Measurements from ENCODE around the gene F2RL3.

The F2RL3 gene

DNA sequence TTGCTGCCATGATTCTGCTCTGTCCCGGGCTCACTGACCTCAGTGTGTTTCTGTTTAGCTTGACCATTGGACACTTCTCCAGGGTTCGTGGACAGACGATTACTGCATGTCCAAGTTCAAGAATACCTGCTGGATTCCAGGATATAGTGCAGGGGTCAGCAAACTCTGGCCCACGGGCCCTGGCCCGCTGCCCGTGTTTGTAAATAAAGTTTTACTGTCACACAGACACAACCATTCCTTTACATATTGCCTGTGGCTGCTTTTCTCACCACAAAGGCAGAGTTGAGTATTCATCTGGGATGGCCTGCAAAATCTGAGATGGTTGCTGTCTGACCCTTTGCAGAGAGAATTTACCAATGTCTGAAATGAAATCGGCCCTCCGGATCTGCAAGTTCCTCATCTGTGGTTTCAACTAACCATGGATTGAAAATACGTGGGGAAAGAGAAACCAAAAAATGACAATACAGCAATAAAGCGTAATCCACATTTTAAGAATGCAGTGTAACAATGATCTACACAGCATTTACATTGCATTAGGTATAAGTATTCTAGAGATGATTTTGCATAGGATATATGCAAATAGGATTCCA is 25.9 kb upstream of the F2RL3 start:
- no peak for DNase-seq (ENCODE audit: low read depth in 2 of 2)
- TF ChIP-seq, protein P1, sequence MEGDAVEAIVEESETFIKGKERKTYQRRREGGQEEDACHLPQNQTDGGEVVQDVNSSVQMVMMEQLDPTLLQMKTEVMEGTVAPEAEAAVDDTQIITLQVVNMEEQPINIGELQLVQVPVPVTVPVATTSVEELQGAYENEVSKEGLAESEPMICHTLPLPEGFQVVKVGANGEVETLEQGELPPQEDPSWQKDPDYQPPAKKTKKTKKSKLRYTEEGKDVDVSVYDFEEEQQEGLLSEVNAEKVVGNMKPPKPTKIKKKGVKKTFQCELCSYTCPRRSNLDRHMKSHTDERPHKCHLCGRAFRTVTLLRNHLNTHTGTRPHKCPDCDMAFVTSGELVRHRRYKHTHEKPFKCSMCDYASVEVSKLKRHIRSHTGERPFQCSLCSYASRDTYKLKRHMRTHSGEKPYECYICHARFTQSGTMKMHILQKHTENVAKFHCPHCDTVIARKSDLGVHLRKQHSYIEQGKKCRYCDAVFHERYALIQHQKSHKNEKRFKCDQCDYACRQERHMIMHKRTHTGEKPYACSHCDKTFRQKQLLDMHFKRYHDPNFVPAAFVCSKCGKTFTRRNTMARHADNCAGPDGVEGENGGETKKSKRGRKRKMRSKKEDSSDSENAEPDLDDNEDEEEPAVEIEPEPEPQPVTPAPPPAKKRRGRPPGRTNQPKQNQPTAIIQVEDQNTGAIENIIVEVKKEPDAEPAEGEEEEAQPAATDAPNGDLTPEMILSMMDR (IDR thresholded peaks at IDR 0.05; ENCODE audit: low read depth, low read length) = no peak
- no peak overlapping the region for H3K4me3 ChIP-seq (replicated peaks in 1 of 2; ENCODE audit: low read depth in 2 of 2, low read length in 2 of 2)

DNA sequence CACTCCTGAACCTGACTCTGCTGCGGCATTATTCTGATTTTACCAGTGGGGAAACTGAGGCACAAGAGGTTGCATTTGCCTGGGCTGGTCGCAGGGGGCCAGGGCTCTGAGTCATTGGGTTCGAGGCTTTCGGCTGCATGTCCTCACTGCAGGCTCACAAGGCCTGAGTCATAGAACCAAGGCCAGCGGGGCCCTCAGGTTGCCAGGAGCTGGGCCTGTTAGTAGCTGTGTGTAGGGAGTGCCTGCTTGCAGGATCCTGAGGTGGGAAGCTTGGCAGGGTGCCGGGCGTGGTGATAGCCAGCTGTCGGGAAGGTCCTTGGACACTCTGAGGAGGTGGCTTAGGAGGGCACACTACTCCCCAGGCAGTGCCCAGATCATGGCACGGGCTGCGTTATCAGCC is 21.6 kb upstream of the F2RL3 start:
- DNase-seq (ENCODE audit: low read depth in 2 of 2) = peak in 1 of 2 donors; percentile 11
- TF ChIP-seq, protein P1 (IDR thresholded peaks at IDR 0.05; ENCODE audit: low read depth, low read length) = no peak
- H3K4me3 ChIP-seq (replicated peaks in 1 of 2; ENCODE audit: low read depth in 2 of 2, low read length in 2 of 2) = no peak overlapping the region

DNA sequence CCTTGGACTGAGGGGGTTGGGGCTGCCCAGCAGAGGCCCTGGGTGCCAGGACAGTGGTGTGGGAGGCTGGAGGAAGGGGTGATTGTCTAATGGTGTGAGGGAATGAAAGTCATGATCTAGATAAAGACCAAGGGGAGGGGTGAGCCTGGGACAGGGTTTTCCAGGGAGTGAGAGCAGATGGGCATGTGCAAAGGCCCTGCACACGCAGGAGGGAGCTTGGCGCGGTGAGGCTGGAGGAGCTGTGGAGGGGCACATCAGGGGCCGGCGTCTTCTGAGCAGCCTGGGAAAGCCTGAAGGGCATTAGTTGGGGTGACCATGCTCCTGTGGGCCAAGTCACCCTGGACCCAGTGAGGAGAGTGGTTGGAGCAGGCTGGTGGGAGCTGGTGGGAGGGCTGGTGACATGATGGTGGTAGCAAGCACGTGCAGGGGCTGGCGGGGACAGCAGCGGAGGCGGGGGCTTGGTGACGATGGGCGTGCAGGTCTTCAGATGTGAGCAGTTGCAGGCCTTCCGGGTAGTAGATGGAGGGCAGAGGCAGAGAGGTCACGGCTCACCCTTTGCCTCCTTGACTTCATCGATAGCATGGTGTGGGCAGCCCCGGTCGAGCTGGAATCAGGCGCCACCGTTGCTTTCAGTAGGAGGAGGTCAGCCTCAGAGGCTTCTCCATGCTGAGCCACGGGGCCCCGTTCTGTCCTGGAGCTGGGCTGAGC is 20.2 kb upstream of the F2RL3 start:
- TF ChIP-seq, protein P1 (IDR thresholded peaks at IDR 0.05; ENCODE audit: low read depth, low read length) = no peak
- H3K4me3 ChIP-seq (replicated peaks in 1 of 2; ENCODE audit: low read depth in 2 of 2, low read length in 2 of 2) = no peak overlapping the region
- DNase-seq (ENCODE audit: low read depth in 2 of 2) = no peak

DNA sequence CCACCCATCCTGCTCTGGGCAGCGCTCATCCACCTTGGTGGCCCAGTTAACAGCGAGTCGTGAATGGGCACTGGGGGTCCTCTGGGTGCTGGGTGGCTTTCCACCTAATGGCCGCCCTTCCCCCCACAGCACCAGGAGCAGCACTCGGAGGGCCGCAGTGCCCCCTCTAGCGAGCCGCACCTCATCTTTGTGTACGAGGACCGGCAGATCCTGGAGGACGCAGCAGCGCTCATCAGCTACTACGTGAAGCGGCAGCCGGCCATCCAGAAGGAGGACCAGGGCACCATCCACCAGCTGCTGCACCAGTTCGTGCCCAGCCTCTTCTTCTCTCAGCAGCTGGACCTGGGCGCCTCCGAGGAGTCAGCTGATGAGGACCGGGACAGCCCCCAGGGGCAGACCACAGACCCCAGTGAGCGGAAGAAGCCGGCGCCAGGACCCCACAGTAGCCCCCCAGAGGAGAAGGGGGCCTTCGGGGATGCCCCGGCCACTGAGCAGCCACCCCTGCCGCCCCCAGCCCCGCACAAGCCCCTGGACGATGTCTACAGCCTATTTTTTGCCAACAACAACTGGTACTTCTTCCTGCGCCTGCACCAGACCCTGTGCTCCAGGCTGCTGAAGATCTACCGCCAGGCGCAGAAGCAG is 19.3 kb upstream of the F2RL3 start:
- TF ChIP-seq, protein P1 (IDR thresholded peaks at IDR 0.05; ENCODE audit: low read depth, low read length) = no peak
- H3K4me3 ChIP-seq (replicated peaks in 1 of 2; ENCODE audit: low read depth in 2 of 2, low read length in 2 of 2) = no peak overlapping the region
- no peak for DNase-seq (ENCODE audit: low read depth in 2 of 2)

DNA sequence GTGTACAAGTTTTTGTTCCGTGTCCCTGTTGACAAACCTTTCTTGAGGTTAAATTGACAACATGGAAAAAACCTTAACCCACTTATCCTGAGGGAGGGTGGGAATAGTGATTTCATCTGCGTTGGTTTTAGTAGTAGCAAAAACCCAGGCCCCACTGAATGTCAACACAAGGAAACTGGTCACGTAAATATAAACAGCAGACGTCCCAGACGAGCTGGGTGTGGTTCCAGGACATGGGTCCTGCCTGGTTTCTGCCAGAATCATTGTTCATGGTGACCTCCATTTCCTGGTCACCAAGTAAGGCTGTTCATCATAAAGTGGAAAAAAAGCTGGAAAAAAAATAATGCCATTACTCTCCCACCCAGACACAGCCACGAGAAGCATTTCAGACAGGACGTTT is 16.9 kb upstream of the F2RL3 start:
- DNase-seq (ENCODE audit: low read depth in 2 of 2) = no peak
- TF ChIP-seq, protein P1 (IDR thresholded peaks at IDR 0.05; ENCODE audit: low read depth, low read length) = no peak
- H3K4me3 ChIP-seq (replicated peaks in 1 of 2; ENCODE audit: low read depth in 2 of 2, low read length in 2 of 2) = no peak overlapping the region

DNA sequence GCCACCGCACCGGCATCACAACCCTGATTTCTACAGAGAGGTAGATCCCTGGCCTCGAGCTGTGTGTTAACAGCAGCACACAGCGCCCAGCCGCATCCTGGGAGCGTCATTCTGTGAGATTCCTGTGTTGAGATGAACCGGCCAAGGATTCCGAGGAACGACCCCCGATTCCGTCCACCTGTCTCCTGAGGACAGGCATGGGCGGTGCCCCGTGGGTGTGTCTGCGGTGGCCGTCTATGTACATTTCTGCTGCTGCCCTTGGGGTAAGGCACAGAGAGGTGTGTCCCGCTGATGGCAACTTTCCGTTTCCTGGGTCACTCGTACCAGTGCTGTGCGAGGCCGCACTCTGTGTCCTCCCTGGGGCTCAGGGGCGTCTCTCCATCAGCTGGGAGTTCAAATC is 16.1 kb upstream of the F2RL3 start:
- DNase-seq (ENCODE audit: low read depth in 2 of 2) = no peak
- TF ChIP-seq, protein P1 (IDR thresholded peaks at IDR 0.05; ENCODE audit: low read depth, low read length) = no peak
- H3K4me3 ChIP-seq (replicated peaks in 1 of 2; ENCODE audit: low read depth in 2 of 2, low read length in 2 of 2) = no peak overlapping the region

Measured in cardiac fibroblast (primary cell).